HG02759 (cell line): ENCODE measurements around the gene CLCN1.

Experiments
- ATAC-seq: cut with Tn5 transposase; IDR thresholded peaks from one replicate; pipeline ENCODE4 v1.9.1; 2021; ENCODE audit warnings: mild to moderate bottlenecking, moderate library complexity; ENCODE audit not compliant: unreplicated experiment

Gene CLCN1

DNA sequence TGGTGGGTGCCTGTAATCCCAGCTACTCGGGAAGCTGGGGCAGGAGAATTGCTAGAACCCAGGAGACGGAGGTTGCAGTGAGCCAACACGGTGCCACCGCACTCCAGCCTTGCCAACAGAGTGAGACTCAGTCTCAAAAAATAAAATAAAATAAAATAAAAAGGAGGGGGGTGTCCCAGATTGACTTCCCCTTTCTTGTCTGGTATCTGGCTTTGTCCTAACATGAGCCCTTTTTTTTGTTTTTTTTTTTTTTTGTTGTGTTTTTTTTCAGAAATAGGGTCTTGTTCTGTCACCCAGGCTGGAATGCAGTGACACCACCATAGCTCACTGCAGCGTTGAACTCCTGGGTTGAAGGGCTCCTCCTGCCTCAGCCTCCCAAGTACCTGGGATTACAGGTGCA is 23.0 kb upstream of the CLCN1 start:
- ATAC-seq = no peak

GRCh38 chr7:143295870-143296269 is 20.0 kb upstream of the CLCN1 start:
- no peak for ATAC-seq

- no peak for ATAC-seq
Measured at GRCh38 chr7:143296686-143297085, 19.2 kb upstream of the CLCN1 start.

GRCh38 chr7:143299346-143299745 is 16.6 kb upstream of the CLCN1 start:
- no peak for ATAC-seq

DNA sequence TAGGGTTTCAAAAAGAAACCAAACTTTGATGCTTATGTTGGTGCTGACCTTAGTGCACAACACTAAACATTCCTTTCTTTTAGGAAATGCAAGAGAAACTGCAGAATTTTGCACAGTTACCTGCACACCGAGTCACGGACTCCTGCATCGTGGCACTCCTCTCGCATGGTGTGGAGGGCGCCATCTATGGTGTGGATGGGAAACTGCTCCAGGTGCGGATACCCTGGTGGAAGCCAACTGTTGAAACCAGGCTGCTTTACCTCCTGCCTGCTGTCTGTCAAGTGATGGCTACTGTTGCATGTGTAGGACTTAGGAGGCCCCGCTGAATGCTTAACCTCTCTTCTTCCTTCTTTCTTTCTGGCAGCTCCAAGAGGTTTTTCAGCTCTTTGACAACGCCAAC is 16.1 kb upstream of the CLCN1 start:
- ATAC-seq = peak; percentile 61

GRCh38 chr7:143300959-143301935 is 14.7 kb upstream of the CLCN1 start:
- ATAC-seq = no peak

DNA sequence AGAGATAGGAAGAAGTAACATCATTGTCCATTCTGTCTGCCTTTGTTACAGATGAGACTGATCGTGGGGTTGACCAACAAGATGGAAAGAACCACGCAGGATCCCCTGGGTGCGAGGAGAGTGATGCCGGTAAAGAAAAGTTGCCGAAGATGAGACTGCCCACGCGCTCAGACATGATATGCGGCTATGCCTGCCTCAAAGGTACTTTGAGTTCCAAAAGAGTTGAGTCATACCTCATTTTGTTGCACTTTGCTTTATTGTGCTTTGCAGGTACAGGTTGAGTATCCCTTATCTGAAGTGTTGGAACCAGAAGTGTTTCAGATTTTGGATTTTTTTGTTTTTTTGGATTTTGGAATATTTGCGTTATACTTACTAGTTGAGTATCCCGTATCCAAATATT is 12.2 kb upstream of the CLCN1 start:
- ATAC-seq = no peak

GRCh38 chr7:143304938-143305337 is 11.0 kb upstream of the CLCN1 start:
- ATAC-seq = no peak

DNA sequence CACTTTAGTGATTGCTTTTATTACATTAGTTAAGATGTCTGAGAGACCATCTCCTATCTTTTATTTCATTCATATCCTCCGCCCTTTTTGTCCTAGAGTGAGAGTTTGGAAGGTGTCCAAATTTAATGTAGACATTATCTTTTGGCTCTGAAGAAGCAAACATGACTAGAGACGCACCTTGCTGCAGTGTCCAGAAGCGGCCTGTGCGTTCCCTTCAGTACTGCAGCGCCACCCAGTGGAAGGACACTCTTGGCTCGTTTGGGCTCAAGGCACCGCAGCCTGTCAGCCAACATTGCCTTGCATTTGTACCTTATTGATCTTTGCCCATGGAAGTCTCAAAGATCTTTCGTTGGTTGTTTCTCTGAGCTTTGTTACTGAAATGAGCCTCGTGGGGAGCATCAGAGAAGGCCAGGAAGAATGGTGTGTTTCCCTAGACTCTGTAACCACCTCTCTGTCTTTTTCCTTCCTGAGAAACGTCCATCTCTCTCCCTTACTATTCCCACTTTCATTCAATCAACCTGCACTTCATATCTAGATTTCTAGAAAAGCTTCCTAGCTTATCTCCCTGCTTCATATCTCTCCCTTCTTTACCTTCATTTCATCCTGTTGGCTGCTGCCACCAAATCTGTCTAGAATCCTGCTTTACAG is 10.4 kb upstream of the CLCN1 start:
- ATAC-seq = no peak

GRCh38 chr7:143308632-143309031 is 7.3 kb upstream of the CLCN1 start:
- ATAC-seq = no peak

DNA sequence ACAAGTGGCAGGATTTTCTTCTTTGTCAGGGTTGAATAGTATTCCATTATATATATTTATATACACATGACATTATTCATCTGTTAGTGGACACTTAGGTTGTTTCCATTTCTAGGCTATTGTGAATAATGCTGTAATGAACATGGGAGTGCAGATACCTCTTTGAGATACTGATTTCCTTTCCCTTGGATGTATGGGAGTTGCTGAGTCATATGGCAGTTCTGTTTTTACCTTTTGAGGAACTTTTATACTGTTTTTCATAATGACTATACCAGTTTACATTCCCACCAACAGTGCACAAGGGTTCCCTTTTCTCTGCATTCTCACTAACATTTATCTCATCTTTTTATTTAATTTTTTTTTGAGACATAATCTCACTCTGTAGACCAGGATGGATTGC is 1.8 kb upstream of the CLCN1 start:
- ATAC-seq = no peak

DNA sequence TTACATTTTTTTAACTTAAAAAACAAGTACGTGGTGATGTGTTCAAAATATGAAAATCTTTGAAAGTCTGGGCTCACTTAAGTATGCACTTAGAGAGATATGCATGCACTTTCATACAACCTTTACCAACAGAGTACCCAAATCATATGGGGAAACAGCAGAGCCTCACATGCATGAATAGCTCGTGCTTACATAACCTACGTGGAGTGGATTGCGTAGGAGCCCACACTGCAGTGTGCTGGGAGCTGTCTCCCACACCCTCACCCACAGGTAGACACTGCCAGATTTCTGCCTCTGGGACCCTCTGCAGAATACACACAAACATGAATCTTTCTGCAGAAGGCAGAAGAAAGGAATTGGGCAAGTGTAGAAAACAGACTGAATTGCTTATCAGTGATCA is 581 bp downstream of the CLCN1 start:
- no peak for ATAC-seq

GRCh38 chr7:143318661-143319060 is 2.8 kb downstream of the CLCN1 start:
- no peak for ATAC-seq

- no peak for ATAC-seq
Measured at GRCh38 chr7:143320620-143321019, 4.7 kb downstream of the CLCN1 start.

DNA sequence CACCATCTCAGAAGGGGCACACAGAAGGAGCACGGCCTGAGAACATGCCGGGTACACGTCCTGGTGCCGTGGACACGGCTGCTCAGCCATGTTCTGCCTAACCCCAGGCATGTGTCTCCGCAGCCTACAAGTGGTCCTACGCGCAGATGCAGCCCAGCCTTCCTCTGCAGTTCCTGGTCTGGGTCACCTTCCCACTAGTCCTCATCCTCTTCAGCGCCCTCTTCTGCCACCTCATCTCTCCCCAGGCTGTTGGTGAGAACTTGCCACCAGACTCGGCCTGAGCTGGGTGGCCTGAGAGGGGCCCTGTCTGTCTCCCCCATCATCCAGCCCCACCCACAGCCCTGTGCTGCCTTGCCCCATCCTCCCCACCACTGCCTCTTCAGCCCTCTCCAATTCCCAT is 5.3 kb downstream of the CLCN1 start:
- ATAC-seq = no peak

- ATAC-seq = no peak
Measured at GRCh38 chr7:143321734-143322133, 5.8 kb downstream of the CLCN1 start.

GRCh38 chr7:143322760-143323633 is 7.1 kb downstream of the CLCN1 start:
- no peak for ATAC-seq

DNA sequence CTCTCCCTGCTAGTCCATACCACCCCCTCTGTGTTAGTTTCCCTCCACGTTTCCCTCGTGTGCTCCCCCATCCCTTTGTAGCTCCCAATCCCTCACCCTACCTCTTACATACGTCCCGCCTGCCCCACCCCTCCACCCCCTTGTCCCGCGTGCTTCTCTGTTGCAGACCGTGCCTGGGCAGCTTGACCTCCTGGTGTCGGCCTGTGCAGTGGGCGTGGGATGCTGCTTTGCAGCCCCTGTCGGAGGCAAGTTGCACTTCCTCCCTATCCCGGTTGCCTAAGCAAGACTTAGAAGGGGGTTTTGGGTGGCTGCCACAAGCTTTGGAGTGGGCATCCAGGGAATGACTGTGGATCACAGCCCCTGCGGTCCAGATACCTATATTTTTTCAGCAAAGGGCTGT is 7.7 kb downstream of the CLCN1 start:
- ATAC-seq = no peak

DNA sequence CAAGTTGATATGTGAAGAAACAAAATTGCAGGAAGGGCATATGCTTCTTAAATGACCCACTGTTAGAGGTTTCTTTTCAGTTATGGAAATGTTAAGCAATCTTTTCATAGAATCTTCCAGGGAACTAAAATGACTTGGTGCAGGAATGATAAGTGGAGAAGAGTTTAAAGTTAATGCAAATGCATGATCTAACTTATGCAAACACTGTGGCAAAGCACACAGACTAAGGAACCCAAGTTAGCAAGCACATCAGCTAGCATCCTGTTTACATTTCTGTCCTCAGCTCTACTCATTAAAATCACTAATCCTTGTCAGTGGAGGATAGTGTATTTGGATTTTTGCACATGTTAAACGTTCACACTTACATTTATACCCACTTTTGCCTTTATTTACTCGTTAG is 9.3 kb downstream of the CLCN1 start:
- no peak for ATAC-seq

DNA sequence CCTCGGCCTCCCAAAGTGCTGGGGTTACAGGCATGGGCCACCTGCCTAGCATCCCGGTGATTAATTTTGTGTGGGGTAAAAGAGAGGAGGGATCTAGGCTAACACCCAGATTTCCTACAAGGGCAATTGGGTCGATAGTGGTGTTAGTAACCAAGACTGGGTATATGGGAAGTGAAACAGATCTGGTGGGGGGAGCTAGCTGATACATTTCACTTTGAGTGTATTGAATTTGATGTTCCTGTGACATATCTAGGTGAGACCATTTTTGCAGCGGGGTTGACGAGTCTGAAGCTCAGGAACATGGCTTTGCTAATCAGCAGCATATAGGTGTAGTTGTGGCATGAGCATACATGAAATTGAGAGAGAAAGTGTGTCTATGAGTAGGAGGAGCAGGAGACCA is 12.0 kb downstream of the CLCN1 start:
- ATAC-seq = peak; percentile 64

GRCh38 chr7:143329471-143330170 is 13.7 kb downstream of the CLCN1 start:
- no peak for ATAC-seq
